SK-N-SH treated with all-trans-retinoic acid at 6 μM for 48 hours (cell line): ENCODE data around the gene FBXO7.
A peak's percentile ranks its signal among the peaks of the same experiment; 100 is the strongest.

ENCODE experiments used
- ATAC-seq: fragments of 200-7000 bp; cut with Tn5 transposase; 3 replicates; pipeline ENCODE4 v1.9.1; 2020; ENCODE audit warnings: mild to moderate bottlenecking, moderate library complexity
- ARNTL ChIP-seq: fragments of 450-650 bp; formaldehyde crosslinking; IDR thresholded peaks from 2 replicates; pipeline ENCODE4 v1.5.0; 2020; ENCODE audit warnings: low read depth, mild to moderate bottlenecking, moderate library complexity, borderline replicate concordance
- BACH2 ChIP-seq: fragments of 250-450 bp; sonication (Bioruptor Pico); IDR thresholded peaks from 2 replicates; pipeline ENCODE4 v1.9.0; 2021; ENCODE audit warnings: mild to moderate bottlenecking, borderline replicate concordance
- CSDC2 ChIP-seq: fragments of 250-450 bp; sonication (Bioruptor Pico); IDR thresholded peaks from 2 replicates; pipeline ENCODE4 v1.5.0; 2020; ENCODE audit warnings: mild to moderate bottlenecking, moderate library complexity
- ESRRG ChIP-seq: fragments of 250-450 bp; sonication (Bioruptor Pico); IDR thresholded peaks from 2 replicates; pipeline ENCODE4 v1.6.1; 2021; ENCODE audit warnings: mild to moderate bottlenecking
- GLIS3 ChIP-seq: fragments of 250-450 bp; sonication (Bioruptor Pico); IDR thresholded peaks from 2 replicates; pipeline ENCODE4 v1.5.0; 2020; ENCODE audit warnings: mild to moderate bottlenecking, moderate library complexity
- ISL1 ChIP-seq: fragments of 250-450 bp; sonication (Bioruptor Pico); IDR thresholded peaks from 2 replicates; pipeline ENCODE4 v2.1.2; 2022; ENCODE audit warnings: mild to moderate bottlenecking, moderate library complexity
- OSR1 ChIP-seq: fragments of 250-450 bp; sonication (Bioruptor Pico); IDR thresholded peaks from 2 replicates; pipeline ENCODE4 v1.8.0; 2022; ENCODE audit warnings: moderate library complexity, mild to moderate bottlenecking, inconsistent platforms
- PPARA ChIP-seq: fragments of 250-450 bp; sonication (Bioruptor Pico); IDR thresholded peaks from 2 replicates; pipeline ENCODE4 v1.5.0; 2020; ENCODE audit warnings: mild to moderate bottlenecking, borderline replicate concordance
- RARB ChIP-seq: fragments of 250-450 bp; sonication (Bioruptor Pico); IDR thresholded peaks from 2 replicates; pipeline ENCODE4 v1.8.0; 2021; ENCODE audit warnings: mild to moderate bottlenecking, moderate library complexity
- TCF4 ChIP-seq: fragments of 250-450 bp; sonication (Bioruptor Pico); IDR thresholded peaks from 2 replicates; pipeline ENCODE4 v1.8.0; 2021; ENCODE audit warnings: mild to moderate bottlenecking, moderate library complexity, borderline replicate concordance
- ZC3H10 ChIP-seq: fragments of 250-450 bp; sonication (Bioruptor Pico); IDR thresholded peaks from 2 replicates; pipeline ENCODE4 v1.5.1; 2021; ENCODE audit warnings: mild to moderate bottlenecking, moderate library complexity
- ZFP3 ChIP-seq: fragments of 250-450 bp; sonication (Bioruptor Pico); IDR thresholded peaks from 2 replicates; pipeline ENCODE4 v1.5.0; 2020; ENCODE audit warnings: mild to moderate bottlenecking, moderate library complexity
- ZFP30 ChIP-seq: fragments of 450-650 bp; formaldehyde crosslinking; IDR thresholded peaks from 2 replicates; pipeline ENCODE4 v1.5.0; 2022; ENCODE audit warnings: mild to moderate bottlenecking, moderate library complexity
- ZNF565 ChIP-seq: fragments of 450-650 bp; formaldehyde crosslinking; conservative IDR thresholded peaks from 2 replicates; pipeline ENCODE4 v1.5.0; 2020; ENCODE audit warnings: low read depth, mild to moderate bottlenecking, moderate library complexity
- ZNF70 ChIP-seq: fragments of 450-650 bp; formaldehyde crosslinking; IDR thresholded peaks from 2 replicates; pipeline ENCODE4 v1.5.0; 2020; ENCODE audit warnings: mild to moderate bottlenecking, moderate library complexity
- ZNF8 ChIP-seq: fragments of 450-650 bp; formaldehyde crosslinking; IDR thresholded peaks from 2 replicates; pipeline ENCODE4 v1.5.0; 2020; ENCODE audit warnings: mild to moderate bottlenecking, moderate library complexity
- TF ChIP-seq, protein P1 (sequence below): fragments of 250-450 bp; sonication (Bioruptor Pico); IDR thresholded peaks from 2 replicates; pipeline ENCODE4 v1.5.1; 2020; ENCODE audit warnings: low read depth, mild to moderate bottlenecking, moderate library complexity
- TF ChIP-seq, protein P2 (sequence below): fragments of 250-450 bp; sonication (Bioruptor Pico); IDR thresholded peaks from 2 replicates; pipeline ENCODE4 v1.8.0; 2020; ENCODE audit warnings: mild to moderate bottlenecking, moderate library complexity, borderline replicate concordance
- TF ChIP-seq, protein P3 (sequence below): fragments of 250-450 bp; sonication (Bioruptor Pico); IDR thresholded peaks from 2 replicates; pipeline ENCODE4 v1.5.1; 2021; ENCODE audit warnings: mild to moderate bottlenecking, moderate library complexity
- TF ChIP-seq, protein P4 (sequence below): fragments of 250-450 bp; sonication (Bioruptor Pico); IDR thresholded peaks from 2 replicates; pipeline ENCODE4 v1.5.0; 2020; ENCODE audit warnings: mild to moderate bottlenecking, moderate library complexity
- TF ChIP-seq, protein P5 (sequence below): fragments of 250-450 bp; sonication (Bioruptor Pico); IDR thresholded peaks from 2 replicates; pipeline ENCODE4 v1.8.0; 2021; ENCODE audit warnings: low read depth, mild to moderate bottlenecking, moderate library complexity, borderline replicate concordance

The FBXO7 gene

DNA sequence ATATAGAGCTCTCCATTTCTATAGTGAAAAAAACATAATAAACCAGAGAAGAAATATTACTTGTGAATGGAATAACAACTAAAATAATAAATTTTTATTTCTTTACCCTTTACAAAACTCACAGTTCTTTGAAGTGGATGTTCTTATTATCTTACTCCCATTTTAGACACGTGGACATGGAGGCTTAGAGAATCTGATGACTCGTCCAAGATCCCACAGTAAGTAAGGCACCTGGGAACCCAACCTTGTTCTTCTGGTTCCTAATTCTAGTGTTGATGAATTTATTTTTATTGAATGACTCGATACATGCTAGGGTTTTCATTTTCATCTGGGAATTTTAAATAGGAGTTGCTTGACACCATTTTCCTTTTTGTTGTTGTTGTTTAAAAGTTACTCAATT lies 12.2 kb upstream of the FBXO7 start (continued):
- TF ChIP-seq, protein P1, sequence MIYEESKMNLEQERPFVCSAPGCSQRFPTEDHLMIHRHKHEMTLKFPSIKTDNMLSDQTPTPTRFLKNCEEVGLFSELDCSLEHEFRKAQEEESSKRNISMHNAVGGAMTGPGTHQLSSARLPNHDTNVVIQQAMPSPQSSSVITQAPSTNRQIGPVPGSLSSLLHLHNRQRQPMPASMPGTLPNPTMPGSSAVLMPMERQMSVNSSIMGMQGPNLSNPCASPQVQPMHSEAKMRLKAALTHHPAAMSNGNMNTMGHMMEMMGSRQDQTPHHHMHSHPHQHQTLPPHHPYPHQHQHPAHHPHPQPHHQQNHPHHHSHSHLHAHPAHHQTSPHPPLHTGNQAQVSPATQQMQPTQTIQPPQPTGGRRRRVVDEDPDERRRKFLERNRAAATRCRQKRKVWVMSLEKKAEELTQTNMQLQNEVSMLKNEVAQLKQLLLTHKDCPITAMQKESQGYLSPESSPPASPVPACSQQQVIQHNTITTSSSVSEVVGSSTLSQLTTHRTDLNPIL: no peak

DNA sequence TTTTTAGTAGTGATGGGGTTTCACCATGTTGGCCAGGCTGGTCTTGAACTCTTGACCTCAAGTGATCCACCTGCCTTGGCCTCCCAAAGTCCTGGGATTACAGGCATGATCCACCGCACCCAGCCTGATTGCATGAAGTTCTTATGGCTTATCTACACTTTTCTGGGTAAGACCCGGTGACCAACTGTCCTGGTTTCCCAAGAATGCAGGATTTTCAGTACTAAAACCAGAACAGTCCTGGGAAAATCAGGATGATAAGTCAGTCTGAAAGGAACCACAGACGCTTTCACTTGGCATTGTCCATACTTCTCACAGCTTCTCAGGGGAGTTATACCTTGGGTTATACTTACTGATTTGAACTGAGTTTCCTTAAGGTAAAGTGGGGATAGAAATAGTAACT lies 8.9 kb upstream of the FBXO7 start:
- ATAC-seq: no peak
- no peak for TF ChIP-seq BACH2
- TF ChIP-seq, protein P2, sequence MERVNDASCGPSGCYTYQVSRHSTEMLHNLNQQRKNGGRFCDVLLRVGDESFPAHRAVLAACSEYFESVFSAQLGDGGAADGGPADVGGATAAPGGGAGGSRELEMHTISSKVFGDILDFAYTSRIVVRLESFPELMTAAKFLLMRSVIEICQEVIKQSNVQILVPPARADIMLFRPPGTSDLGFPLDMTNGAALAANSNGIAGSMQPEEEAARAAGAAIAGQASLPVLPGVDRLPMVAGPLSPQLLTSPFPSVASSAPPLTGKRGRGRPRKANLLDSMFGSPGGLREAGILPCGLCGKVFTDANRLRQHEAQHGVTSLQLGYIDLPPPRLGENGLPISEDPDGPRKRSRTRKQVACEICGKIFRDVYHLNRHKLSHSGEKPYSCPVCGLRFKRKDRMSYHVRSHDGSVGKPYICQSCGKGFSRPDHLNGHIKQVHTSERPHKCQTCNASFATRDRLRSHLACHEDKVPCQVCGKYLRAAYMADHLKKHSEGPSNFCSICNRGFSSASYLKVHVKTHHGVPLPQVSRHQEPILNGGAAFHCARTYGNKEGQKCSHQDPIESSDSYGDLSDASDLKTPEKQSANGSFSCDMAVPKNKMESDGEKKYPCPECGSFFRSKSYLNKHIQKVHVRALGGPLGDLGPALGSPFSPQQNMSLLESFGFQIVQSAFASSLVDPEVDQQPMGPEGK: no peak
- TF ChIP-seq OSR1 (CRISPR knock-in tag): no peak
- TF ChIP-seq ISL1 (CRISPR knock-in tag): no peak
- TF ChIP-seq PPARA: no peak
- TF ChIP-seq ZFP3 (CRISPR knock-in tag): no peak
- TF ChIP-seq CSDC2 (CRISPR knock-in tag): no peak
- TF ChIP-seq, protein P3, sequence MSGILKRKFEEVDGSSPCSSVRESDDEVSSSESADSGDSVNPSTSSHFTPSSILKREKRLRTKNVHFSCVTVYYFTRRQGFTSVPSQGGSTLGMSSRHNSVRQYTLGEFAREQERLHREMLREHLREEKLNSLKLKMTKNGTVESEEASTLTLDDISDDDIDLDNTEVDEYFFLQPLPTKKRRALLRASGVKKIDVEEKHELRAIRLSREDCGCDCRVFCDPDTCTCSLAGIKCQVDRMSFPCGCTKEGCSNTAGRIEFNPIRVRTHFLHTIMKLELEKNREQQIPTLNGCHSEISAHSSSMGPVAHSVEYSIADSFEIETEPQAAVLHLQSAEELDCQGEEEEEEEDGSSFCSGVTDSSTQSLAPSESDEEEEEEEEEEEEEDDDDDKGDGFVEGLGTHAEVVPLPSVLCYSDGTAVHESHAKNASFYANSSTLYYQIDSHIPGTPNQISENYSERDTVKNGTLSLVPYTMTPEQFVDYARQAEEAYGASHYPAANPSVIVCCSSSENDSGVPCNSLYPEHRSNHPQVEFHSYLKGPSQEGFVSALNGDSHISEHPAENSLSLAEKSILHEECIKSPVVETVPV: no peak

DNA sequence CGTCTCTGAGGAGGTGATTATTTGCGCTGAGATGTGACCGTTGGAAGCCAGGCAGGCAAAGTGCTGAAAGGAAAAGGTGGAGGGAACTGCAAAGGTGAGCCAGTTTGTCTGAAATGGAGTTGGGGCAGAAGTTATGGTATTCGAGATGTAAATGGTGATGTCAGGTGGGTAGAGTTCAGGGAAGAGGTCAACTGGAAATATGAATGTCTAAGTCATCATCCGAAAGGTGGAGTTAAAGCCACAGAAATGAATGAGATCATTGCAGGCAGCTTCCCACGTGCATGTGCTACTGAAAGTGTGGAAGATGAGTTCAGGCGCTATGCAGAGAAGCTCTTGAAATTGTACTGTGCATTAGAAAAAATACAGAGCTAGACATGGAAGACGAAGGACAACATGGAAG lies 8.1 kb upstream of the FBXO7 start:
- no peak for ATAC-seq
- TF ChIP-seq, protein P4, sequence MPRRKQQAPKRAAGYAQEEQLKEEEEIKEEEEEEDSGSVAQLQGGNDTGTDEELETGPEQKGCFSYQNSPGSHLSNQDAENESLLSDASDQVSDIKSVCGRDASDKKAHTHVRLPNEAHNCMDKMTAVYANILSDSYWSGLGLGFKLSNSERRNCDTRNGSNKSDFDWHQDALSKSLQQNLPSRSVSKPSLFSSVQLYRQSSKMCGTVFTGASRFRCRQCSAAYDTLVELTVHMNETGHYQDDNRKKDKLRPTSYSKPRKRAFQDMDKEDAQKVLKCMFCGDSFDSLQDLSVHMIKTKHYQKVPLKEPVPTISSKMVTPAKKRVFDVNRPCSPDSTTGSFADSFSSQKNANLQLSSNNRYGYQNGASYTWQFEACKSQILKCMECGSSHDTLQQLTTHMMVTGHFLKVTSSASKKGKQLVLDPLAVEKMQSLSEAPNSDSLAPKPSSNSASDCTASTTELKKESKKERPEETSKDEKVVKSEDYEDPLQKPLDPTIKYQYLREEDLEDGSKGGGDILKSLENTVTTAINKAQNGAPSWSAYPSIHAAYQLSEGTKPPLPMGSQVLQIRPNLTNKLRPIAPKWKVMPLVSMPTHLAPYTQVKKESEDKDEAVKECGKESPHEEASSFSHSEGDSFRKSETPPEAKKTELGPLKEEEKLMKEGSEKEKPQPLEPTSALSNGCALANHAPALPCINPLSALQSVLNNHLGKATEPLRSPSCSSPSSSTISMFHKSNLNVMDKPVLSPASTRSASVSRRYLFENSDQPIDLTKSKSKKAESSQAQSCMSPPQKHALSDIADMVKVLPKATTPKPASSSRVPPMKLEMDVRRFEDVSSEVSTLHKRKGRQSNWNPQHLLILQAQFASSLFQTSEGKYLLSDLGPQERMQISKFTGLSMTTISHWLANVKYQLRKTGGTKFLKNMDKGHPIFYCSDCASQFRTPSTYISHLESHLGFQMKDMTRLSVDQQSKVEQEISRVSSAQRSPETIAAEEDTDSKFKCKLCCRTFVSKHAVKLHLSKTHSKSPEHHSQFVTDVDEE (CRISPR knock-in tag): no peak
- TF ChIP-seq ZNF8 (no peak), RARB (no peak), ZFP30 (CRISPR knock-in tag) (no peak), ZNF70 (CRISPR knock-in tag) (no peak), PPARA (no peak), ZNF565 (CRISPR knock-in tag) (no peak), ZFP3 (CRISPR knock-in tag) (no peak), BACH2 (no peak)
- TF ChIP-seq, protein P1: no peak
- TF ChIP-seq, protein P2: no peak
- TF ChIP-seq, protein P5, sequence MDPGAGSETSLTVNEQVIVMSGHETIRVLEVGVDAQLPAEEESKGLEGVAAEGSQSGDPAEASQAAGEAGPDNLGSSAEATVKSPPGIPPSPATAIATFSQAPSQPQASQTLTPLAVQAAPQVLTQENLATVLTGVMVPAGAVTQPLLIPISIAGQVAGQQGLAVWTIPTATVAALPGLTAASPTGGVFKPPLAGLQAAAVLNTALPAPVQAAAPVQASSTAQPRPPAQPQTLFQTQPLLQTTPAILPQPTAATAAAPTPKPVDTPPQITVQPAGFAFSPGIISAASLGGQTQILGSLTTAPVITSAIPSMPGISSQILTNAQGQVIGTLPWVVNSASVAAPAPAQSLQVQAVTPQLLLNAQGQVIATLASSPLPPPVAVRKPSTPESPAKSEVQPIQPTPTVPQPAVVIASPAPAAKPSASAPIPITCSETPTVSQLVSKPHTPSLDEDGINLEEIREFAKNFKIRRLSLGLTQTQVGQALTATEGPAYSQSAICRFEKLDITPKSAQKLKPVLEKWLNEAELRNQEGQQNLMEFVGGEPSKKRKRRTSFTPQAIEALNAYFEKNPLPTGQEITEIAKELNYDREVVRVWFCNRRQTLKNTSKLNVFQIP: no peak
- TF ChIP-seq, all 23 proteins: peak for 0

DNA sequence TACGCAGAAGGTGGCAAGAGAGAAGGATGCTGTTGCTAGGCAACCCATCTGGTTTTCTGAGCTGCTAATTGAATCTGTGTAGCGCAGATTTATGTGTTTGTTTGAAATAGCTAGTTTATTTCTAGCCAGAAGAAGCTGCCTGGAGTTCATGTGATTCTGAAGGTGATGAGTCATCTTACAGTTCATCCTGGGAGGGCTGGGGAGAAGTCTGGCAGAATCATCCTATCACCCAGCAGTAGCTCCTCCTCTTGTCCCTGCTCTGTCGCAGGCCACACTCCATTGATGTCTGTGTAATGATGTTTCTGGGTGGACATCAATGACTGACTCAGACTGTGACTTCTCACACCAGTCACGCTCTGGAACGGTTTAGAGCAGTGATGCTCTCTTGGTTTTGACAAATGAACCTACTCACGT lies 4.8 kb upstream of the FBXO7 start:
- peak; percentile 68 for ATAC-seq
- 0 out of 2 replicates have a peak, but pooled peaks have one; percentile 24 for TF ChIP-seq ISL1 (CRISPR knock-in tag)
- TF ChIP-seq, protein P2: no peak
- peak; percentile 78; the same call in 1 of the 2 replicates for TF ChIP-seq TCF4 (CRISPR knock-in tag)
- TF ChIP-seq ZC3H10 (CRISPR knock-in tag): no peak
- no peak for TF ChIP-seq ZNF565 (CRISPR knock-in tag)
- TF ChIP-seq OSR1 (CRISPR knock-in tag): no peak
- no peak for TF ChIP-seq ESRRG
- TF ChIP-seq ARNTL: no peak
- TF ChIP-seq, protein P1: no peak
- no peak for TF ChIP-seq GLIS3
- TF ChIP-seq CSDC2 (CRISPR knock-in tag): no peak
